HepG2 (cell line): ENCODE data around the gene GPR39. TPM values are rescaled to one million over a fixed set of nuclear protein-coding genes. Genes with fewer than 3 reads are reported as not detected.

Source experiments
- ATAC-seq: fragments of 200-7000 bp; cut with Tn5 transposase; 3 replicates; pipeline ENCODE4 v1.9.1; 2020; ENCODE audit warnings: mild to moderate bottlenecking, moderate library complexity
- BruUV-seq: library from RNA; stranded (reverse); fragments of 400-500 nt; replicated peaks from 2 replicates; lab custom pipeline; 2021; lab: Mats Ljungman, UMichigan
- CTCF ChIA-PET: fragments of 300-600 bp; formaldehyde crosslinking; extraction: SDS; loops from one replicate; lab custom pipeline; 2021; ENCODE audit warnings: low total read pairs, inconsistent platforms, low intra/inter-chr PET ratio; lab: Yijun Ruan, JAX
- POLR2A ChIA-PET: fragments of 350-600 bp; sonication (Branson Sonifier 250); formaldehyde crosslinking; loops from one replicate; lab custom pipeline; 2020; ENCODE audit warnings: antibody characterized with exemption, inconsistent platforms; lab: Yijun Ruan, JAX
- DNase-seq: peaks from one replicate; pipeline ENCODE4 v3.0.0-alpha.2; 2015; ENCODE audit warnings: low spot score
- FAIRE-seq: peaks from 3 replicates; lab custom pipeline; 2011; peaks lifted over from hg19 to GRCh38; lab: Jason Lieb, UNC
- H2AFZ ChIP-seq: one replicate; pipeline ENCODE4 v1.6.1; 2011; ENCODE audit warnings: low read length, inconsistent platforms
- H3K27ac ChIP-seq: fragments of 300-600 bp; 3 replicates; pipeline ENCODE4 v1.8.0; 2011; ENCODE audit warnings: mixed run types, mild to moderate bottlenecking, mixed read lengths, low read length, inconsistent platforms; ENCODE audit not compliant: insufficient read depth; ENCODE audit errors: extremely low read length
- H3K27me3 ChIP-seq, 2 experiments: fragments of 200-600 bp in 1 of 2; 2 replicates in 1 of 2; 3 replicates in 1 of 2; pipeline versions ENCODE4 v1.6.0 to v1.8.0; 2011; ENCODE audit warnings: low read length in 2 of 2, mild to moderate bottlenecking in 2 of 2, moderate library complexity in 2 of 2, inconsistent platforms in 1 of 2; ENCODE audit not compliant: insufficient read depth in 2 of 2, control insufficient read depth in 1 of 2
- H3K36me3 ChIP-seq, 2 experiments: fragments of 200-600 bp in 1 of 2; replicated peaks in 1 of 2; 2 replicates in 1 of 2; 3 replicates in 1 of 2; pipeline versions ENCODE4 v1.5.1 to v1.8.0; 2011; ENCODE audit warnings: low read length in 2 of 2, inconsistent platforms in 1 of 2; ENCODE audit not compliant: insufficient read depth in 2 of 2, control insufficient read depth in 1 of 2
- H3K4me1 ChIP-seq: 2 replicates; pipeline ENCODE4 v1.5.1; 2012; ENCODE audit warnings: low read length, inconsistent platforms; ENCODE audit not compliant: insufficient read depth
- H3K4me2 ChIP-seq: 2 replicates; pipeline ENCODE4 v1.6.0; 2011; ENCODE audit warnings: low read depth, low read length, inconsistent platforms
- H3K4me3 ChIP-seq, 3 experiments: fragments of 200-600 bp in 1 of 3; sonication (generic), shearing (Covaris generic) in 1 of 3; replicated peaks in 1 of 3; 2 replicates each; pipeline ENCODE4 v1.5.1; 2011 to 2016; ENCODE audit warnings: low read length in 3 of 3, inconsistent platforms in 2 of 3, low read depth in 2 of 3, mild to moderate bottlenecking in 2 of 3, control low read depth in 1 of 3, mixed read lengths in 1 of 3; ENCODE audit not compliant: insufficient read depth in 1 of 3
- H3K79me2 ChIP-seq: one replicate; pipeline ENCODE4 v1.6.1; 2011; ENCODE audit warnings: low read length, inconsistent platforms; ENCODE audit not compliant: insufficient read depth
- H3K9ac ChIP-seq: 2 replicates; pipeline ENCODE4 v1.6.0; 2011; ENCODE audit warnings: mild to moderate bottlenecking, low read depth, low read length, inconsistent platforms; ENCODE audit not compliant: insufficient read depth
- H3K9me3 ChIP-seq: 2 replicates; pipeline ENCODE4 v1.5.1; 2012; ENCODE audit warnings: mild to moderate bottlenecking, low read length
- H4K20me1 ChIP-seq: 2 replicates; pipeline ENCODE4 v1.6.0; 2011; ENCODE audit warnings: inconsistent platforms, mild to moderate bottlenecking, low read length, moderate library complexity; ENCODE audit not compliant: insufficient read depth
- CAMTA2 ChIP-seq: sonication (generic); formaldehyde crosslinking; IDR thresholded peaks from 2 replicates; pipeline ENCODE4 v1.4.0; 2020; ENCODE audit warnings: mild to moderate bottlenecking, missing genetic modification reagents, borderline replicate concordance
- CBX5 ChIP-seq: sonication (generic); formaldehyde crosslinking; IDR thresholded peaks from 2 replicates; pipeline ENCODE4 v1.4.0; 2020; ENCODE audit warnings: missing genetic modification reagents, borderline replicate concordance
- FOXA1 ChIP-seq, 2 experiments: fragments of 450-650 bp in 1 of 2; sonication (generic) in 1 of 2; formaldehyde crosslinking in 1 of 2; IDR thresholded peaks; 2 replicates each; pipeline versions ENCODE4 v1.4.0 to v1.6.1; 2016 to 2020; ENCODE audit warnings: missing genetic modification reagents in 1 of 2
- KDM6A ChIP-seq: IDR thresholded peaks from 2 replicates; pipeline ENCODE4 v1.6.1; 2016; ENCODE audit warnings: low read depth
- MAFF ChIP-seq: IDR thresholded peaks from 2 replicates; pipeline ENCODE4 v1.6.1; 2011; ENCODE audit warnings: low read depth, low read length, improper control_type of control experiment
- MEF2D ChIP-seq: sonication (generic); formaldehyde crosslinking; IDR thresholded peaks from 2 replicates; pipeline ENCODE4 v1.5.1; 2020; ENCODE audit warnings: mild to moderate bottlenecking, missing genetic modification reagents
- PPARG ChIP-seq: conservative IDR thresholded peaks from 2 replicates; pipeline ENCODE4 v1.6.1; 2016; ENCODE audit warnings: missing biosample characterization, missing genetic modification reagents
- ZBTB1 ChIP-seq: sonication (generic); formaldehyde crosslinking; IDR thresholded peaks from 2 replicates; pipeline ENCODE4 v1.4.0; 2020; ENCODE audit warnings: missing genetic modification reagents, borderline replicate concordance
- ZNF7 ChIP-seq: IDR thresholded peaks from 2 replicates; pipeline ENCODE4 v1.6.1; 2016; ENCODE audit warnings: missing biosample characterization, missing genetic modification reagents
- WGBS: methylation state at CpG from one replicate; pipeline ENCODE4 v1.1.6; 2017; ENCODE audit warnings: low lambda C conversion rate; 5-methylcytosine and 5-hydroxymethylcytosine counted together
- in situ Hi-C: cut with HindIII; loops from 2 replicates; pipeline ENCODE4 v1.10.0; 2017; ENCODE audit warnings: low pct_unique_long_range_greater_than_20kb; ENCODE audit not compliant: extremely low pct_ligation_motif_present
- intact Hi-C: fragments of 100-400 bp; cut with micrococcal nuclease; formaldehyde crosslinking; loops from one replicate; pipeline ENCODE4 v1.10.0; 2022; ENCODE audit not compliant: unreplicated experiment
- polyA plus RNA-seq, 8 experiments: library from polyadenylated mRNA; depleted of rRNA in 3 of 8; stranded (reverse) in 7 of 8; unstranded in 1 of 8; fragments of >200 nt; fragmentation: Illumina TruSeq in 4 of 8; extraction: Trizol in 4 of 8; gene quantifications; 2 replicates each; pipeline versions ENCODE4 v1.2.1 to v1.2.3, GENCODE V29; 2011 to 2016; ENCODE audit warnings: low read depth in 4 of 8, missing spikeins in 1 of 8, mixed read lengths in 1 of 8; ENCODE audit not compliant: insufficient read depth in 1 of 8
- total RNA-seq, 5 experiments: library from RNA; depleted of rRNA; stranded (reverse); fragments of >200 nt; fragmentation: Illumina TruSeq; extraction: Trizol; gene quantifications; 2 replicates each; pipeline ENCODE4 v1.2.3, GENCODE V29; 2016; ENCODE audit warnings: low read depth in 1 of 5
- TF ChIP-seq, protein P1 (sequence below), 2 experiments: sonication (generic) in 1 of 2; formaldehyde crosslinking in 1 of 2; IDR thresholded peaks; 2 replicates each; pipeline versions ENCODE4 v1.4.0 to v1.6.1; 2018 to 2020; ENCODE audit warnings: missing genetic modification reagents in 2 of 2, borderline replicate concordance in 1 of 2, low read depth in 1 of 2, mild to moderate bottlenecking in 1 of 2, missing biosample characterization in 1 of 2
- TF ChIP-seq, protein P2 (sequence below): sonication (generic); formaldehyde crosslinking; IDR thresholded peaks from 2 replicates; pipeline ENCODE4 v1.8.0; 2022; ENCODE audit warnings: mild to moderate bottlenecking, missing genetic modification reagents; ENCODE audit not compliant: insufficient replicate concordance
- TF ChIP-seq, protein P3 (sequence below): sonication (generic); formaldehyde crosslinking; IDR thresholded peaks from 2 replicates; pipeline ENCODE4 v1.4.0; 2020; ENCODE audit warnings: missing genetic modification reagents
- TF ChIP-seq, protein P4 (sequence below): sonication (generic); formaldehyde crosslinking; IDR thresholded peaks from 2 replicates; pipeline ENCODE4 v1.4.0; 2020; ENCODE audit warnings: low read depth, mild to moderate bottlenecking, missing genetic modification reagents
- TF ChIP-seq, protein P5 (sequence below): sonication (generic); formaldehyde crosslinking; IDR thresholded peaks from 2 replicates; pipeline ENCODE4 v1.8.1; 2022; ENCODE audit warnings: mild to moderate bottlenecking, missing genetic modification reagents
- TF ChIP-seq, protein P6 (sequence below): IDR thresholded peaks from 2 replicates; pipeline ENCODE4 v1.6.1; 2016; ENCODE audit warnings: missing biosample characterization, missing genetic modification reagents, low read depth

GPR39 gene
- total and polyA plus RNA-seq, 2 of the 13 experiments (the other 11 are each of a cell fraction or from before 2014, with no cell fraction given): 0.16 to 0.62 TPM

DNA sequence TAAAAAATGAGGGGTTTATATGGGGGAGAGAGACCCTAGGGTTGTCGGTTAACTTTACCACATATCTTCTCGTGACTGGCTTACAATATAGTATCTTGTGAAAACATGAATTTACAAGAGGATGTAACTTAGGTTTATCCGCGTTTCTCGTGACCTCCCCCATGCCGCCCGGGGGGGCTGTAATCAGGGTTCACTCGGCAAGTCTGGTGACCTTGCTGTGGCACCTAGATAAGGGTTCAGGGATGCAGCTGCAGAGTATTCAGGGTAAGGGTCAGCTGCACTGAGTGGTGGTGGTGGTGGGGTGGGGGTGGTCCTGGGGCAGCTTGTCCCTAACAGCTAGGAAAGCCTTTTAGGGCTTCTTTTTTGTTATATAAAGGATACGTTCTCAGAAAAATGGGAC, 141.1 kb downstream of the GPR39 start:
- no TSS peak for BruUV-seq
- H3K4me1 ChIP-seq: no peaks in the 10 kb centered on the region
- no peak for DNase-seq
- no peak overlapping the region for H3K4me3 ChIP-seq
- intact Hi-C loops: no loop called here
- WGBS: 50% methylated on average over 9 of the region's 9 CpGs
- H3K9me3 ChIP-seq: peaks cover 14% of the 10 kb centered on the region
- TF ChIP-seq CAMTA2 (CRISPR knock-in tag) (no peak), ZBTB1 (CRISPR knock-in tag) (no peak), ZNF7 (CRISPR knock-in tag) (no peak), CBX5 (CRISPR knock-in tag) (no peak), MAFF (no peak), FOXA1 (IDR thresholded peaks at IDR 0.05) (no peak), FOXA1 (CRISPR knock-in tag; IDR thresholded peaks at IDR 0.05) (no peak), KDM6A (CRISPR knock-in tag) (no peak), MEF2D (CRISPR knock-in tag) (no peak), PPARG (CRISPR knock-in tag) (no peak)
- TF ChIP-seq, protein P1, sequence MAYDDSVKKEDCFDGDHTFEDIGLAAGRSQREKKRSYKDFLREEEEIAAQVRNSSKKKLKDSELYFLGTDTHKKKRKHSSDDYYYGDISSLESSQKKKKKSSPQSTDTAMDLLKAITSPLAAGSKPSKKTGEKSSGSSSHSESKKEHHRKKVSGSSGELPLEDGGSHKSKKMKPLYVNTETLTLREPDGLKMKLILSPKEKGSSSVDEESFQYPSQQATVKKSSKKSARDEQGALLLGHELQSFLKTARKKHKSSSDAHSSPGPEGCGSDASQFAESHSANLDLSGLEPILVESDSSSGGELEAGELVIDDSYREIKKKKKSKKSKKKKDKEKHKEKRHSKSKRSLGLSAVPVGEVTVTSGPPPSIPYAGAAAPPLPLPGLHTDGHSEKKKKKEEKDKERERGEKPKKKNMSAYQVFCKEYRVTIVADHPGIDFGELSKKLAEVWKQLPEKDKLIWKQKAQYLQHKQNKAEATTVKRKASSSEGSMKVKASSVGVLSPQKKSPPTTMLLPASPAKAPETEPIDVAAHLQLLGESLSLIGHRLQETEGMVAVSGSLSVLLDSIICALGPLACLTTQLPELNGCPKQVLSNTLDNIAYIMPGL (CRISPR knock-in tag; IDR thresholded peaks at IDR 0.05; ENCODE audit: borderline replicate concordance in 1 of 2, low read depth in 1 of 2): no peak
- TF ChIP-seq, protein P2, sequence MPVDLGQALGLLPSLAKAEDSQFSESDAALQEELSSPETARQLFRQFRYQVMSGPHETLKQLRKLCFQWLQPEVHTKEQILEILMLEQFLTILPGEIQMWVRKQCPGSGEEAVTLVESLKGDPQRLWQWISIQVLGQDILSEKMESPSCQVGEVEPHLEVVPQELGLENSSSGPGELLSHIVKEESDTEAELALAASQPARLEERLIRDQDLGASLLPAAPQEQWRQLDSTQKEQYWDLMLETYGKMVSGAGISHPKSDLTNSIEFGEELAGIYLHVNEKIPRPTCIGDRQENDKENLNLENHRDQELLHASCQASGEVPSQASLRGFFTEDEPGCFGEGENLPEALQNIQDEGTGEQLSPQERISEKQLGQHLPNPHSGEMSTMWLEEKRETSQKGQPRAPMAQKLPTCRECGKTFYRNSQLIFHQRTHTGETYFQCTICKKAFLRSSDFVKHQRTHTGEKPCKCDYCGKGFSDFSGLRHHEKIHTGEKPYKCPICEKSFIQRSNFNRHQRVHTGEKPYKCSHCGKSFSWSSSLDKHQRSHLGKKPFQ: no peak
- TF ChIP-seq, protein P3, sequence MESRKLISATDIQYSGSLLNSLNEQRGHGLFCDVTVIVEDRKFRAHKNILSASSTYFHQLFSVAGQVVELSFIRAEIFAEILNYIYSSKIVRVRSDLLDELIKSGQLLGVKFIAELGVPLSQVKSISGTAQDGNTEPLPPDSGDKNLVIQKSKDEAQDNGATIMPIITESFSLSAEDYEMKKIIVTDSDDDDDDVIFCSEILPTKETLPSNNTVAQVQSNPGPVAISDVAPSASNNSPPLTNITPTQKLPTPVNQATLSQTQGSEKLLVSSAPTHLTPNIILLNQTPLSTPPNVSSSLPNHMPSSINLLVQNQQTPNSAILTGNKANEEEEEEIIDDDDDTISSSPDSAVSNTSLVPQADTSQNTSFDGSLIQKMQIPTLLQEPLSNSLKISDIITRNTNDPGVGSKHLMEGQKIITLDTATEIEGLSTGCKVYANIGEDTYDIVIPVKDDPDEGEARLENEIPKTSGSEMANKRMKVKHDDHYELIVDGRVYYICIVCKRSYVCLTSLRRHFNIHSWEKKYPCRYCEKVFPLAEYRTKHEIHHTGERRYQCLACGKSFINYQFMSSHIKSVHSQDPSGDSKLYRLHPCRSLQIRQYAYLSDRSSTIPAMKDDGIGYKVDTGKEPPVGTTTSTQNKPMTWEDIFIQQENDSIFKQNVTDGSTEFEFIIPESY (CRISPR knock-in tag): no peak
- TF ChIP-seq, protein P4, sequence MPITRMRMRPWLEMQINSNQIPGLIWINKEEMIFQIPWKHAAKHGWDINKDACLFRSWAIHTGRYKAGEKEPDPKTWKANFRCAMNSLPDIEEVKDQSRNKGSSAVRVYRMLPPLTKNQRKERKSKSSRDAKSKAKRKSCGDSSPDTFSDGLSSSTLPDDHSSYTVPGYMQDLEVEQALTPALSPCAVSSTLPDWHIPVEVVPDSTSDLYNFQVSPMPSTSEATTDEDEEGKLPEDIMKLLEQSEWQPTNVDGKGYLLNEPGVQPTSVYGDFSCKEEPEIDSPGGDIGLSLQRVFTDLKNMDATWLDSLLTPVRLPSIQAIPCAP (CRISPR knock-in tag): no peak
- TF ChIP-seq, protein P5, sequence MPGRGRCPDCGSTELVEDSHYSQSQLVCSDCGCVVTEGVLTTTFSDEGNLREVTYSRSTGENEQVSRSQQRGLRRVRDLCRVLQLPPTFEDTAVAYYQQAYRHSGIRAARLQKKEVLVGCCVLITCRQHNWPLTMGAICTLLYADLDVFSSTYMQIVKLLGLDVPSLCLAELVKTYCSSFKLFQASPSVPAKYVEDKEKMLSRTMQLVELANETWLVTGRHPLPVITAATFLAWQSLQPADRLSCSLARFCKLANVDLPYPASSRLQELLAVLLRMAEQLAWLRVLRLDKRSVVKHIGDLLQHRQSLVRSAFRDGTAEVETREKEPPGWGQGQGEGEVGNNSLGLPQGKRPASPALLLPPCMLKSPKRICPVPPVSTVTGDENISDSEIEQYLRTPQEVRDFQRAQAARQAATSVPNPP (CRISPR knock-in tag): no peak
- TF ChIP-seq, protein P6, sequence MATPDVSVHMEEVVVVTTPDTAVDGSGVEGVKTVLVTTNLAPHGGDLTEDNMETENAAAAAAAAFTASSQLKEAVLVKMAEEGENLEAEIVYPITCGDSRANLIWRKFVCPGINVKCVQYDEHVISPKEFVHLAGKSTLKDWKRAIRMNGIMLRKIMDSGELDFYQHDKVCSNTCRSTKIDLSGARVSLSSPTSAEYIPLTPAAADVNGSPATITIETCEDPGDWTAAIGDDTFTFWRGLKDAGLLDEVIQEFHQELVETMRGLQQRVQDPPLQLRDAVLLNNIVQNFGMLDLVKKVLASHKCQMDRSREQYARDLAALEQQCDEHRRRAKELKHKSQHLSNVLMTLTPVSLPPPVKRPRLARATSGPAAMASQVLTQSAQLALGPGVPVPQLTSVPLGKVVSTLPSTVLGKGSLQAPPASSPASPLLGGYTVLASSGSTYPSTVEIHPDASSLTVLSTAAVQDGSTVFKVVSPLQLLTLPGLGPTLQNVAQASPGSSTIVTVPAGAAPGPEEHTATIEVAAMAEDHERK (CRISPR knock-in tag): no peak
- TF ChIP-seq, all 625 proteins: peak for 0
- no peak overlapping the region for H3K4me2 ChIP-seq
- H3K27me3 ChIP-seq: no peaks in the 10 kb centered on the region
- POLR2A ChIA-PET: no interaction called here
- CTCF ChIA-PET: no interaction called here
- no peaks in the 10 kb centered on the region for H3K79me2 ChIP-seq
- in situ Hi-C loops: no loop called here
- FAIRE-seq (no peak), ATAC-seq (no peak)
- H4K20me1 ChIP-seq: no peaks in the 10 kb centered on the region
- no peak overlapping the region for H3K27ac ChIP-seq
- H3K9ac ChIP-seq: no peak overlapping the region
- no peaks in the 10 kb centered on the region for H3K36me3 ChIP-seq
- H2AFZ ChIP-seq: no peak overlapping the region
